HK-2 (cell line): ENCODE results near the gene DTL.

Experiments used
- DNase-seq: peaks from one replicate; pipeline ENCODE4 v3.0.0-alpha.2; 2018; ENCODE audit not compliant: unreplicated experiment

DTL gene

DNA sequence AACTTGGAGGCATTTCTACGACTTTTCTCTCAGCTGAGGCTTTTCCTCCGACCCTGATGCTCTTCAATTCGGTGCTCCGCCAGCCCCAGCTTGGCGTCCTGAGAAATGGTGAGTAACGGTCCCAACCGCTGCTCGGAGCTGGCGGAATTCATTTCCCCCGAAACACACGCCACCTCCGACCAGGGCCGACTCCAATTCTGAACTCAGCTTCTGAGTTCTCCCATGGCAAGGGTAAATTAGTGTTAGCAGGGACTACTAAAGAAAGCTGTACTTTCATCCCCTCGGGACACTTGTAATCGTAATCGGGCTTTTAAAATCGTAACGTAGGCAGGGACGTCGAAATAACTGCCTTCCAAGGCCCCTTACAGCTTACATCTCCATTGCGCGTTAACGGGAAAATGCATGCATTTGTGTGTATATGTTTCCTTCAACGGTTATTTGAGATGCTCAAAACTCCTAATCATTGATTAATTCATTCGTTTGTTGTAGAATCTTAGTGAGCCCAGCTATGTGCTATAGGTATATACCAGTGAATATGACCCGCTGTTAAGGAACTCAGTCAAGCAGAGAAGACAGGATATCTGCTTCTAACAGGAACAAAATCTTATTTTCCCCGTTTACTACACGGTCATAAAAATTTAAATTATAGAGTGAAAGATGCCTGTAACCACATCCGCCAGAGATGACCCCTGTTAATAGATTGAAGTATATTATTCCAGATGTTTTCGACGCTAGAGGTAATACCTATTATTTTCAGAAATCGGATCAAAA is 472 bp downstream of the DTL start:
- no peak for DNase-seq

DNA sequence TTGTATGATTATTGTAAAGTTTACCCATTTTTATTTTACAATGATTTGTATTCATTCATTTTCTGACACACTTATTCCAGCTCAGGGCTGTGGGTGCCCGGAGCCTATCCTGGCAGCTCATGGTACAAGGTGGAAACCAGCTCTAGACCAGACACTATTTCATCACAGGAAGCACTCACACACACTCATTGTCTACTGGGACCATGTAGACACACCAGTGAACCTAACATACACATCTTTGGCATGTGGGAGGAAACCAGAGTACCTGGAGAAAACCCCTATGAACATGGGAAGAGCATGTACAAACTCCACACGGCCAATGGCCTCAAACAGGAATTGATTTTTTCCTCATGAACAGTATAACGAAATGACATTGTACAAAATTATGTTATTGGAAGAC is 2.4 kb downstream of the DTL start:
- no peak for DNase-seq

DNA sequence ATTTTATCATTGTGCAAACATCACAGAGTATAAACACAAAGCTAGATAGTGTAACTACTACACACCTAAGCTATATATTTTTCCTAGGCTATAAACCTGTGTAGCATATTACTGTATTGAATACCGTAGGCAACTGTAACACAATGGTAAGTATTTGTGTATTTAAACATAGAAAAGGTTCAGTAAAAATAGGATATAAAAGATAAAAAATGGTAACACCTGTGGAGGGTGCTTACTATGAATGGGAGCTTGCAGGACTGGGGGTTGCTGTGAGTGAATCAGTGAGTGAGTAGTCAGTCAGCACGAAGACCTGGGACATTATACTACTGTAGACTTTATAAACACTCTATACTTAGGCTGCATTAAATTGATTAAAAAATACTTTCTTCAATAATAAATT is 4.1 kb downstream of the DTL start:
- DNase-seq, result no peak

DNA sequence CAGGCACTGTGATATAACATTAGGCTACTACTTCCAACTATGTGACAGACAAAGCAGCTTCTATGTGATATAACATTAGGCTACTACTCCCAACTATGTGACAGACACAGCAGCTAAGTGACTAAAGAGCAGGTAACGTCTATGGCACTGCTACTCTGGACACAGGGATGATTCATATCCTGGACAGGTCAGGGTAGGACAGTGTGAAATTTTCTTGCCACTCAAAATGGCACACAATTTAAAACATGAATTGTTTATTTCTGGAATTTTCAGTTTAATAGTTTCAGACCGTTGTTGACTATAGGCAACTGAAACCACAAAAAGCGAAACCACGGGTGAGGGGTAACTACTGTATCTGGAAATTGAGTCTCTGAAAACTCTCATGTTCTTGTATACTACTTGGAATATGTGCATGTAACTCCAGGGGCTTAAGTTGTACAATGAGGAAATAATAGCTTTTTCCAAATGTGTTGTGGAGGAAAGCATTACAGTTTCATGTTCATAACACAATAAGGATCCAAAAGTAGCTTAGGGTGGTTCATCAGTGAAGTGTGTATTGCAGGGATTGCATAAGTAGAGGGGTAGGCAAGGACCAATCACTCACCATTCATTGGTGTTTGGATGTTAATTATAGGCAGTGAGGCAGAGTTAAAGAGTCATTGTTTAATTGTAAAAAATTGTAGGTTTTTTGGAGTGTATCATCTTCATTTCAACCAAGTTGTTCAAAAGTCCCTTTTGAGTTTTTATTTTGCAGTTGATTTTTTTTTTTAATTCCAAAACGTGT is 5.3 kb downstream of the DTL start:
- DNase-seq, result no peak

DNA sequence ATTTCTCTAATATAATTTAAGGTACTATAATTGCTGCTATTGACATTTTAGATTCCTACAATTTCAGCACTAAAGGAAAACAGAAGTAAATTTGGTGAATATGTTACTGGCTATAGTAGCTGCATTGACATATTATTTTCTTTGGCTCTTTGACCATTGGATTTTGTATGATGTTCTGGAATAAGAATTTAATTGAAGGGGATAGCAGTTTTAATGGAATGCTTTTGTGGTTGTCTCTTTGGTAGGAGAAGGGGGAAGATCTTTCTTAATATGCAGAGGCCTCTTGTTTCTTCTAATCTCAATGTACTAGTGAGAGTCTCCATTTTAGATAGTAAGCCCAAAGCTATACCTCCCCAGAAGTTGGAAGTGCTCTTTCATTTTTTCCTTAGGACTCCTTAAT is 6.9 kb downstream of the DTL start:
- DNase-seq, result no peak

DNA sequence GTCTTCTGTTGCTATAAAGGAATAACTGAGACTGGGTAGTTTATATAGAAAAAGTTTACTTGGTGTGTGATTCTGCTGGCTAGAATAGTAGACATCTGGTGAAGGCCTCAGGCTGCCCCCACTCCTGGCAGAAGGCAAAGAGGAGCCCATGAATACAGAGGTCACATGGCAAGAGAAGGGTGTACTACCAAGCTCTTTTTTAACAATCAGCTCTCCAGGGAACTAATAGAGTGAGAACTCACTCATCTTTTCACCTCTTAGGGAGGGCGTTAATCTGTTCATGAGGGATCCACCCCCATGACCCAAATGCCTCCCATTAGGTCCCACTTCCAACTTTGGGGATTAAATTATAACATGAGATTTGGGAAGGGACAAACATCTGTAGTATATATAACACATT is 9.3 kb downstream of the DTL start:
- no peak for DNase-seq

DNA sequence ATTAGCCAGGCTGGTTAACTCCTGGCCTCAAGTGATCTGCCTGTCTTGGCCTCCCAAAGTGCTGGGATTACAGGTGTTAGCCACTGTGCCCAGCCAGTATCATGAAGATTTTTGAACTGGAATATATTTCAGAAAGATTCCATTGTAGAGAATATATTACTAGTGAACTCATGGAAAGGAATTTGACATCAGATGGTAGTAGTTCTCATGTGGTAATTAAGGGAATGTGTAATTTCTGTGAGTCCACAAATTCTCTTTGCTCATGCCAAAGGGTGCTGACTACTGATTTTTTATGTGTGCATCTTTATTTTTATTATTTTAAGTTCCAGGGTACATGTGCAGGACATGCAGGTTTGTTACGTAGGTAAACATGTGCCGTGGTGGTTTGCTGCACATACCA is 10.4 kb downstream of the DTL start:
- DNase-seq, result no peak

DNA sequence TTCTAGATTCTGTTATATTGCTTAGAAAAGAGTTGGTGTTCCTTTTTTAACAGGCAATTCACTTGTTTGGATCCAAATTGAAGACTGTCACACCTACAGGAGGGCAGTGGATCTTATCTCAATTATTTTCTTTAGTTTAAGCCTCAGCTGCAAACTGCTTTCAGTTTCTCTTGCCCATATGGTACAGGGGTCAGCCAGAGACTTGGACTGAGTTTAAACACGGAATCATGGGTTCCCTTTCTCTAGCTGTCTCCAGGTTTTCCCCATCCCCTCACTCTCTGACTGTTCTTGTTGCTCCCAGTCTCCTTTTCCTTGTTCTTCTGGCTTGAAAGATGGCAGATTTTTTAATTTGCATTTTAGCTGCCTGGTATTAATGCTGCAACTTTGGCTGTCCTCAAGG is 18.4 kb downstream of the DTL start:
- no peak for DNase-seq

DNA sequence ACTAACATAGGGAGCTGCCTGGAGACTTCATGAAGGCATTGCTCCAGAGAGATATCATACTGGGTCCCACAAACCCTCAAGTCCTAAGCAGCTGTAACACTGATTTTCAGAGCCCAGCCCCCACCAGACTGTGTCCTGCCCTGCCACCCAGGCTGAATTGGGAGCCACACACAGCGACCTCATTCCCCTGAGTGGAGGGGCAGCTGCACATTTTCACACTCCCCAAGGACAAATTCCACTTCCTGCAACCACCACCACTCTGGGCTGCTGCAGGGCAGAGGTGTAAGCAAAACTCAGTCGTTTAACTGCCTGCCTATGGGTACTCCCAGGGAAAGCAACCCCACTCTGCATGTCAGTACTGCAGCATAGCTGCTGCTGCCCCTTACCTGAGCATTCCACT is 19.8 kb downstream of the DTL start:
- DNase-seq, result no peak

DNA sequence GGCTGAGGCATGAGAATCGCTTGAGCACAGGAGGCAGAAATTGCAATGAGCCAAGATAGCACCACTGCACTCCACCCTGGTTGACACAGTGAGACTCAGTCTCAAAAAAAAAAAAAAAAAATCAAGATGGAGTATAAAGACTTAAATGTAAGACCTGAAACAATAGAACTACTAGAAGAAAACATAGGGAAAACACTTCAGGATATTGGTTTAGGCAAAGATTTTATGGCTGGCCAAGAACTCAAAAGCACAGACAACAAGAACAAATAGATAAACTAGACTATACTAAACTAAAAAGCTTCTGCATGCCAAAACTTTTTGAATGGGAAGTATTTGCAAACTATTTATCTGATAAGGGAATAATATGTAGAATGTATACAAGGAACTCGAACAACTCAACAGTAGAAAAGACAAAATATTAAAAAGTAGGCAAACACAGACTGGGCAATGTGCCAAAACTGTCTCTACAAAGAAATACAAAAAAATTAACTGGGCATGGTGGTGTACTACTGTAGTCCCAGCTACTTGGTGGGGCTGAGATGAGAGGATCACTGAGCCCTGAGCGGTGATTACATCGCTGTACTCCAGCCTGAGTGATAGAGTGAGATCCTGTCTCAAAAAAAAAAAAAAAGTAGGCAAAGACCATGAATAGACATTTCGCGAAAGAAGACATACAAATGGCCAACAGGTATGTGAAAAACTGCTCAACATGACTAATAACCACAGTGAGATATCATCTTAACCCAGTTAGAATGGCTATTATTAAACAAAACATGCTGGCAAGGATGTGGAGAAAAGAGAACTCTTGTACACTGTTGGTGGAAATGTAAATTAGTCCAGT is 25.3 kb downstream of the DTL start:
- no peak for DNase-seq

DNA sequence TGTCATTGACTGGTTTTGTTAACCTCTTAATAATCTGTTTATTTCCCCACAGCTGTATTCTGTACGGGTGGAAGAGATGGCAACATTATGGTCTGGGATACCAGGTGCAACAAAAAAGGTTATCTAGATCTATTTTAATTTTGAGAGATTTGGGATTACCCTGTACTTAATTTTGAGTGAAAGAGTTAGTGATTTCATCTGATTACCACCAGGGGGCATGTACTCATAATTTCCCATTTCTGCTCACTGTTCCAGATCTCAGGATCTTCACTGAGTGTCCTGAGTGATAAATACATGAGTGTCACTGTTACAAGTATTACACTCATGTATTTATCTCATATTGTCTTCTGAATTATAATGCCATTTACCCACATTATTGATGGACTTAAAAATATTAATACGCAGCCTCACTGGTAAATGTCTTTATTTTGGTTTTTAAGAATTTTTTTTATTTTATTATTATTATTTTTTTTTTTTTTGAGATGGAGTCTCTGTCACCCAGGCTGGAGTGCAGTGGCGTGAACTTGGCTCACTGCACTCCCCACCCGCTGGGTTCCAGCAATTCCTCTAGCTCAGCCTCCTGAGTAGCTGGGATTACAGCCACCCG is 27.4 kb downstream of the DTL start:
- no peak for DNase-seq

DNA sequence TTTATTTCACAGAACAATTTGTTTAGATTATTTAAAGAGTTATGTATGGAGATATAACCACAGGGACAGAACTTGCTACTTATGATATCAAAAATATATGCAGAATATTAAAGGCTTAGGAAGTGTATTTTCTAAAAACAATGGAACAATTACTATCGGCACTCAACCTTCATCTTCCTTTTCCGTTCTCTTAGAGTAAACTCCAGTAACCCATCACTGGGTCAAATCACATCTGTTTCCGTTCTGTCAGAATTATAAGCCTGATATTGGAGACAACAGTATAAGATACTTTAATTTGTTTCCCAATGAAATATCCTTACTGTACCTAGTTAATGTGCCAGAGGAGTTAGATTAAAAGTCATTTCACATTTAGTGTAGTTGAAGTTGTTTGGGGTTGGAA is 32.2 kb downstream of the DTL start:
- DNase-seq, result no peak

DNA sequence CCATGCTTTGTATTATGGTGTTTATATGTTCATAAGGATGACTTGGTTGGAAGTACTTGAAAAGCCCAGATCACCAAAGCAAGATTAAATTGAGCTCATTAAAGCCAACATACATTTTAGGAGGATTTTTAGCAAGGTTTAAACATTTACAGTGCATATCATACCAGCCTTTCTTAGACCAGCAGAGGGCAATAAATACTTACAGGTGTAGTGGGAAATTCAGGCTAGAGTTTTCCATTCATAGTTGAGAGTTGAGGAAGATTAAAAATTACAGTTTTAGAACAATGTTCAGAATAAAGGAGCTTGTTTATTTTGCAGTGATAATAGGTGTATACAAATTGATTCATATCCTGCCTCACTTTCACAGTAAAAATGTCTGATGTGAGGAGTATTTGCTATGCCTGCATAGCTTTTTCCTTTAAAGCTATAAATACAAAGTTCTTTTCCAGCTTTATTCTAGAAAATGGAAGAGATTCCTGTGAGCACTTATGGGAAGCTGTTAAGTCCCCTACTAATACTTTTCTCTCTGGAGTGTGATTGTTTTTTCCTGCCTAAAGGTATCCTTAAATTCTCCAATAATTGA is 35.3 kb downstream of the DTL start:
- no peak for DNase-seq

DNA sequence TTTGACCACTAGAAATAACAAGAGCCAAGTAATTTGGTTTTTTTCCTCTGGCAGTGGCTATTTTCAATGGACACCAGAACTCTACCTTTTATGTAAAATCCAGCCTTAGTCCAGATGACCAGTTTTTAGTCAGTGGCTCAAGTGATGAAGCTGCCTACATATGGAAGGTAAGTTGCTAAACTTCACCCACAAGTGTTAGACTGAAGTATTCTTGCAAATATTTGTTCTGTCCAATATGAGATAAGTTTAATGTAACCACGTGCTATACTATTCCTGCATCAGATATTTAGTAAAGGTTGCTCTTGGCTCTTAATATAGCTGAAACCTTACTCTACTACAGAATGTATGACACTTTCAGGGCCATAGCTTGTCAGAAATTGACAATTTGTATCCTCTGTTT is 36.5 kb downstream of the DTL start:
- no peak for DNase-seq

DNA sequence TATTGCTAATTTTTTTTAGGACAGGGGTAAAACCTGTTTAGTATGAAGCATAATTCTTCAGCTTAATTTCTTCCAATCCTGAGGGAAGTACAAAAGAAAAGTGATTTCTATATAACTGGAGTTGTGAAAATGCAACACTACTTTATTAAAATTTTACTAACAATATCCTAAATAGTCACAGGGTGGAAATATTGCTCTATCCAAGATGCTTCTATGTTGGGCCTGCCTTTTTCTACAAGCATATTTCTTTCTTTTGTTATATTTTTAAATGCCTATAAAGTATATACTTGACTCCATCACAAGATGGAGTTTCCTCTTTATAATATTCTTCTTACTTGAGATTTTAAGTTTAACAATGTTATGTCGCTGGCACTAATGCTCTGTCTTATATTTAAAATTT is 37.9 kb downstream of the DTL start:
- no peak for DNase-seq

DNA sequence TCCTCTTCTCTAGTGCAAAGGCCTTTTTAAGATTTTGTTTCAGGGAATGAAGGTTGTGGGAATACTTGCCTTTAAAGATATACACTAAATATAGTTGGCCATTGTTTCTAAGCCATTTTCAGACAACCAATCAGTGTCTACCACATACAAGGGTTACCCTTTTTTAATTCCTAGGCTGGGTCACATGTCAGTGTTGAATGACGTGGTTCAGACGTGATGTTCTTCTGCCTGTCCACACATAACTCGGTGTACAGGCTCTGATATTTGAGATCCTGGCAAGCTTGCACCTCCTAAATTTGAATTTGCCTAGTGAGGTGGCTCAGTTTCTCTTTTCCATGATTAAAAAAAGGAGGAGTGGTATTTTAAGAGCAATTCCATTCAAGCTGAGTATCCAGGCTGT is 38.8 kb downstream of the DTL start:
- DNase-seq, result no peak

DNA sequence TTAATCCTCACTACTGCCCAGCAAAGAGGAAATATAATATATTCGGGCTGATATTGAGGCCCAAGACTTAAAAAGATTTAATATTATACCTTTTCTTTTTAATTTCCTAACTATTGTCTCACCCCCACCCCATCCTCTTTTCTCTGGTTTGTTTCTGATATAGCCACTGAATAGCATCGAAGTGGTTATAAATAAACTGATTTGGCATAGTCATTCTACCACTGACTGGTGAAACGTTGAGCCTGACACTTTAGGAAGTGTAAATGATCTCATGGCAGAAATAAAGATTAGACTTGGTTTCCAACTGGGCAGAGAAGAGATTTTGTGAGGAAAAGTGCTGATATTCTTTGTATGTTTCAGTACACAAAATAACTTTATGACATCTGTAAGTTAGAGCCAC is 39.3 kb downstream of the DTL start:
- DNase-seq, result no peak

DNA sequence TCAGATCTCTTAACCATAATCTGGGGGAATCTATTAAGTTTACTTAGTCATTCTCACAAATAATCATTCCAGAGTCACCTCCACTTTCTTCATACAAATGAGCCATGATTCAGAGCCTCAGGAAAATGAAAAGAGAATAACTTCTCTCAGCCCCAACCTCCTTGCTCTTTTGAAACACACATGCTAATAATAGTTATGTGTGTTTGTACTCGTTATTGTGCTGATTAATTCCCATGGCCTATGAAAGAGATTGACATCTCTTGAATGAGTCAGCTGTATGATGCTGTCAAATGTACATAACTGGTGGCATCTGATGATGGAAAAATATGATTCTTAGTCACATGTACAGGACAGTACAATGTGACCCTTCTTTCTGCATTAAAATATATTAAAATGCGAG is 41.5 kb downstream of the DTL start:
- no peak for DNase-seq

DNA sequence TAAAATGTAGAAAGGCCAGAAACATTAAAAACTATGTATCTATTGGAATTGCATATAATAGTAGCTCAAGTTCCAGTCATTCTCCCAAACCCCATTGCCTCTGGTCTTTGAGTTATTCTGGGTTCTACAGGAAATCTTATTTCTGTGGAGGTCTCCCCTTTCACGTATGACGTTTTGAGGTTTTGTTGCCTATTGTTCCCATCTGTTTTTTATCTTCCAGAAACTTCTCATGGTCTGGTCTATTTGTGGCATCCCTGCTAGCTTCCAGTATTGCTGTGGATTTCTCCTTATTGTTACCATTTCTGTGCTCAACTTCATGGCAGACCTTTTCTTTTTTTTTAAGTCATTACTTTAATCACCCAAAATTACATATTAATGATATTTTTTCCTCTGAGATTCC is 43.3 kb downstream of the DTL start:
- no peak for DNase-seq

DNA sequence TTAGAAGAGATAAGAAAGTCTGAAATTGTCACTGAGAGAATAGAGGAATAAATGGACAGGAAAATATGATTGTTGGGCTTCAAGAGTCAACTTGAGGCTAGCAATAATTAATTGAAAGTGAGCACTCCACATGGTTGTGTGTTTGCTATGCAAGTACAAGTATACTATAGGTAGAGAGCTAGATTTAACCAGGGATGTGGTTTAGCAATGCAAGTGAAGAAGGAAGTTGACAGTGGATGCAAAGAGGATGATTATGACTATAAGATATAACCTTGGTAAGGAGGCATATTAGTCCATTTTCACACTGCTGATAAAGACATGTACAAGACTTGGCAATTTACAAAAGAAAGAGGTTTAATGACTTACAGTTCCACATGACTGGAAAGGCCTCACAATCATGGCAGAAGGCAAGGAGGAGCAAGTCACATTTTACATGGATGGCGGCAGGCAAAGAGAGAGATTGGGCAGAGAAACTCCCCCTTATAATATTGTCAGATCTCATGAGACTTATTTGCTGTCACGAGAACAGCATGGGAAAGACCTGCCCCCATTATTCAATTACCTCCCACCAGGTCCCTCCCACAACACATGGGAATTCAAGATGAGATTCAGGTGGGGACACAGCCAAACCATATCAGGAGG is 47.3 kb downstream of the DTL start:
- DNase-seq, result no peak

DNA sequence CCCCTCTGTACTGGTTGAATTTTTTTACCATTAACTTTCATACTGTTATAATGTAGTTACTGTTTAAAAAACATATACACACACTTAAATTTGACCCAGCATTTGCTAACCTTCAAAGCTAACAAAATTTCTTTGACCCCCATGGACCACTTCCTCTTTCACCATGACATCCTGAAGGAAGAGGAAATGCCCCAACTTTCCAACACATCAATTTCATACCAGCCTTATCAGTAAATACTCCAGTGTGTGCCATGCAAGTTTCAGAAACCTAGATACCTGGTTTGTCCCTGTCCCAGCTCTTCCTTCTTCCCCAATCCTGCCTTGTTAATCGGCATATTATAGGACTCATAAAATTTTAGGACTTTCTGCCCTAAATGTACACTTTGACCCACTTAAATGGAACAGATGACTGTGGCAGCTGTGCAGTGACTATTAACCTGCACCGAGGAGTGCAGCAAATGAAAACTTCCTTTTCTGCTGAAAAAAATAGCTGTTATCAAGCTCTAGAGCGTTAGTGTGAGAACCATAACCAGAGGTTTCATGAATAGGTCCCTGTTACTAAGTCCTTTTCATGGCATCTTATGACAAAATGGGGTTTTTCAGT is 54.1 kb downstream of the DTL start:
- no peak for DNase-seq
